ELR (cell line): Measurements from ENCODE around the gene NOS1AP.

ENCODE experiments used
- DNase-seq: peaks from one replicate; pipeline ENCODE4 v3.0.0-alpha.2; 2015; ENCODE audit warnings: low read depth

The NOS1AP gene

DNA sequence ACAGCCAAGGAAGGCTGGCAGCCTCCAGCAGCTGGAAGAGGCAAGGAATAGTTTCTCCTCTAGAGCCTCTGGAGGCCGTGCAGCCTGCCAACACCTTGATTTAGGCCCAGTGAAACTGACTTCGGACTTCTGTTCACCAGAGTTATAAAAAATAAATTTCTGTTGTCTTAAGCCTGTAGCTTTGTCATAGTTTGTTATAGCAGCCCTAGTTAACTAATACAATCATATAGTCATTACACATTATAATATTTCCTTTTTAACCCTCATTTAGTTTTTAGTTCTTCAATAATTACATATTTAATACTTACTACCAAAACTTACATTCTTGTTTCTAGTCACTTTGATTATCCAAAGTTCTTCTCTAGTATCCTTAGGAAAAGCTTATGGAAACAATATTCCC is 20.3 kb downstream of the NOS1AP start:
- DNase-seq = no peak

DNA sequence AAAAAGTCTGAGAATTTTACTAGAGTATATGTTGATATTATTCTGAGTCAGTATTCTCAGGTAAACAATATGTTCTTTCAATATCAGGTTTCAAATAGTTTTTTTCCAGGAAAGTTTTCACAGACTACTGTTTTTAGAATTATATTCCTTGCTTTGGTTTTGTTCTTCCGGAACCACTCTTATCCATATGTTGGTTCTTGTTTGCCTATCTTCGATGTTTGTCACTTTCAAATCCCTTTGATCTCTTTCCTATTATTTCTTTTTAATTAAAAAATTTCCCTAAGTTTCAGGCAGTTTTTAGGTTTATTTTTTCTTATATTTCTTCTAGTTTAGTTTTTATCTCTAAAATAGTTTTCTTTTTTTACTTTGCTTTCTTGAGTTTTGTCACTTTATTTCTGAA is 20.9 kb downstream of the NOS1AP start:
- no peak for DNase-seq

DNA sequence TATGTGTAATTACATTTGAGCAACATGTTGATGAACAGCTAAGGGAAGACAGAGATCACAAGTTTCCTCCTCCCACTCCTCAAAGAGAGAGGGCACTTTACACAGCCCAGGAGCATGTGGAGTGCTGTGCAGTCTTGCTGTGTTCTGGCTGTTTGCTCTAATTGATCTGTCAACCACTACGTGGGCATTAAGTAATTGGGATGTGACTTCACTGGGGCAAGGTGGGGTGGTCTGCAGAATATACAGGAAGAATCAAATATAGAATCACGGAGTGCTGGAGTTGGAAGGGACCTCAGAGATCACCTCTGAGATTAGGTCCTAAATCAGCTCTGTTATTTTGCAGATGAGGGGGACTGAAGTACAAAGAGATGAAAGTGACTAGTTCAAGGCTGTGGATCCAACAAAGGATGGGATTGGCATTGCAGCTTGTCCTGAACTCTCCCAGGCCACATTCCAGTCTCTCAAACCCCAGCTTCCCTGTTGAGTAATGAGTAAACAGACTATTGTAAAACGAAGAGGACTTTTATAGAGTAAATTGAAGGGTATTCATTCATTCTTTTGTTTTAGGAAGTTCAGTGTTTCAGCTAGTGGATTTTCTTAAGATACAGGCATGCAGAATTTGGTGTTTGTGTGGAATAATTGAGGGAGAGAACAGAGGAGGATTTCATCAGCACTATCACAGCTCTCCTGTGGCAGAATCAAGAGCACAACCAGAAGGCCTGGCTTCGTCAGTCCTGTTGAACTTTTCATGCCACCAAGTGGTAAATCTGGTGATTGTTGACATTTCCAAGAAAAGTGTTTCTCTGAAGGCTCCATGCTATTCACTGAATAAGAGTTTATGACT is 22.4 kb downstream of the NOS1AP start:
- peak; percentile 17 for DNase-seq

GRCh38 chr1:162093095-162093494 is 23.6 kb downstream of the NOS1AP start:
- DNase-seq = no peak

DNA sequence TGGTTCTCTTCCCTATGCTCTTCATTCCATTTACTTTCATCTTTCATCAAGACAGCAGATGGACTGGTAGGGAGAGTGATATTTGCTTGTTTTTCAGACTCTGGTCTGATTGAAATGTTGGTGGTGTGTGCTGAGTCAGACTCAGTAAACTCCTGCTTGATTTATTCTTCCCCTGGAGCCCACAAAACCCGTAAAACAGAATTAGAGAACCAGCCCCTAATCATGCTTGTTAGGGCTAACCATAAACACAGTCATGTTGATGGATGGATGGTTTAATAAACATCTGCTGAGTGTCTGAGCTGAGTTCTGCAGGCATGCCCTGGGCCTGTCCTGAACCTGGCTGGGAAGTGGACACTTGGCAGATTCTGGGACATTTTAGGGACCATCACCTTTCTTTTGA is 24.8 kb downstream of the NOS1AP start:
- peak; percentile 13 for DNase-seq

DNA sequence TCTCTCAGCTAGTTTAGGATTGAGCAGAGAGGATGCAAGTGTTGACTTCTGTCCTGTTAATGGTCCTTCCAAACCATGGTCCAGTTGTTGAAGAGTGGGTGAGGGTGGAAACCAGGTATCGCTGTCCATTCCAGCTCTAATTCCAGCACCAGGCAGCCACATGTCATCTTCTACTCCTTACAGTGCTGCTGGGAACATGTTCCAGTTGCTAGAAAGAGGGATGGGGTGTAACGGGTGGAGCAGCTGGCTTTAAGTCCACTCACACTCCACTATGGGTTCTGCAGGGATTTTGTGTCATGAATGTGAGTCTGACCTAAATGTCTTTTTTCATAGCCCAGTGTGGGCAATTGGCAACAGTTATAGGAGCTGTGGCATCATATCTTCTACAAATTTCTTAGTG is 25.2 kb downstream of the NOS1AP start:
- no peak for DNase-seq

GRCh38 chr1:162107911-162108310 is 38.4 kb downstream of the NOS1AP start:
- DNase-seq = no peak

GRCh38 chr1:162108426-162108825 is 38.9 kb downstream of the NOS1AP start:
- no peak for DNase-seq

- no peak for DNase-seq
Observed at GRCh38 chr1:162110910-162111309, 41.4 kb downstream of the NOS1AP start.

DNA sequence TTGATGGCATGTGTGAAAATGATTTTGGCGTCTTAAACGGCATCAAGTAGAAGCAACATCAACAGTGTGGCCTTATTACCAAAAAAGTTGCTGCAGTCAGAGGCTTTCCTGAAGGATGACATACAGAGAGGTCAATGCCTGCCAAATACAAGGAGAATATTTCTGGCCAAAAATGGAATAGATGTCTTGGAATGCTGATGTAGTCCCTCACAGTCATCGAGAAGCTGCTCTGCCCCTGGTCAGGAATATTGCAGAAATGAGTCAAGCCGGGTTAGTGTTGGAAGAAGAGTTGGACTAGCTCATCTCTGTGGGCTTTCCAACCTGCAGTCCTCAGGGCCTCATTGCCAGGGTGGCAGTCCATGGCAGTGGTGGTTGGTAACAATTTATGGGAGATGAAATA is 42.1 kb downstream of the NOS1AP start:
- no peak for DNase-seq

GRCh38 chr1:162113419-162113818 is 43.9 kb downstream of the NOS1AP start:
- DNase-seq = no peak

- no peak for DNase-seq
Observed at GRCh38 chr1:162117039-162117774, 47.7 kb downstream of the NOS1AP start.

DNA sequence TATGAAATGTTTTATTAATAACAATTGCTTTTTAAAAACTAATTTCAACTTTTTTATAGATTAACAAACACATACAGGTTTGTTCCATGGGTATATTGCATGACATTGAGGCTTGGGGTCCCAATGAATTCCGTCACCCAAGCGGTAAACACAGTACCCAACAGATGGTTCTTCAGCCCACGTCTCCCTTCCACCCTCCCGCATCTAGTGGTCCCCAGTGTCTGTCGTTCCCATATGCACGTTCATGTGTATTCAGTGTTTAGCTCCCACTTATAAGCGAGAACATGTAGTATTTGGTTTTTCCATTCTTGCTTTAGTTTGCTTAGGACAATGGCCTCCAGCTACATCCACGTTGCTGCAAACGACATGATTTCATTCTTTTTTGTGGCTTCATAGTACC is 48.6 kb downstream of the NOS1AP start:
- no peak for DNase-seq

GRCh38 chr1:162128693-162129356 is 59.3 kb downstream of the NOS1AP start:
- no peak for DNase-seq

DNA sequence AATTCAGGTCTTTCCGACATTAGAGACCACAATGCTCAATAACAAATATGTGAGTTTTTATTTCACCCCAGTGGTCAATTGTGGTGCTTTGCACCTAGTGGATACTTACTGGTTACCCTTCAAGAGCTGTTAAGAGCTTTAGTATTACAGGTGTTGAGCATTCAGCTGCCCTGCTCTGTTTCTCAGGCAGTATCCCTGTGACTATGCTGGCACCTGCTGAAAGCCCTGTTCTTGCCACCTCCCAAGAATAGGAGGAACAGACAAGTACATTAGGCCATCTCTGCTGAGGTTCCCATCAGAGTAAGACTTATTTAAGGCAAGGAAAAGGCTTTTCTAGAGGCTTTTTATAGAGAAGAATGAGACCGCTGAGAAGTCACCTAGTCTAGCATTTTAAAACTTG is 60.8 kb downstream of the NOS1AP start:
- no peak for DNase-seq

GRCh38 chr1:162131400-162132321 is 62.2 kb downstream of the NOS1AP start:
- DNase-seq = no peak

DNA sequence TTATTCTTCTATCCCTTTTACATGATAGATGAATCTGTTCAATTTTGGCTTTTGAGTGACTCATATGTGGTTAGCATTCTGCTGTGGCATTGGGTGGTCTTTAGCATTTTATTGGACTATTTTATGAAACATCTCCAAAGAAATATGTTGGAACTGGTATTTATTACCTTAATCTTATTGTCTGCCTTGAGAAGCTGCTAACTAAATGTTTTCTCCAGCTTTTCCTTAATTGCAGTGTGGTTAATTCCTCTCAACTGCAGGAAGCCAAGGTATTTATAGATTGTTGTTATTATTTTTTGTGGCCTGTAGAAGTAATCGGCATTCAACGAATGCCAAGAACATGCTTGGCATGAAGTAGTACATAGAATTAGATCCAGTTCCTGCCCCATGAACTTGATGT is 64.1 kb downstream of the NOS1AP start:
- DNase-seq = peak; percentile 61

- DNase-seq = no peak
Observed at GRCh38 chr1:162134646-162135045, 65.2 kb downstream of the NOS1AP start.

DNA sequence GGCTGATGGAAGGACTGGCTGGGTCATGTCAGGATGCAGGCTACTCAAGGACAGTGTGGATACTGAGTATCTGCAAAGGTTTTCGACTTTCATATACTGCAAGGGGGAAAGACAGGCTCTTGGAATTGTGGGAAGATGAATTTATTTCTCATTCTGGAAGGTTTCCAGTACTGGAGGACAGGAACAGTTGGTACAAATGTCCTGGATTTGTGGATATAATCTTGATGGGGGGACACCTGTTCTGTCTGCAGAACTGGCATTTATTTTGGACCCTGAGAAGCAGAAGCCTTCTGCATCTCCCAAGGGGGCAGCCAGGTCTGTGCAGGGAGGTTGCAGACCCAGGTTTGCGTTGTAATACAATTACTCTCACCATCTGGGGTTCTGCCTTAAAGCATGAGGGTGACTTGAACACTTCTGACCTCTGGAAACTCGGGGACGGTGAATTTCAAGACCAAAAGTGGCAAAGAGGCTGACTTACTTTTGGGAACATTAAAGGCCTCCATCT is 65.8 kb downstream of the NOS1AP start:
- DNase-seq = no peak

DNA sequence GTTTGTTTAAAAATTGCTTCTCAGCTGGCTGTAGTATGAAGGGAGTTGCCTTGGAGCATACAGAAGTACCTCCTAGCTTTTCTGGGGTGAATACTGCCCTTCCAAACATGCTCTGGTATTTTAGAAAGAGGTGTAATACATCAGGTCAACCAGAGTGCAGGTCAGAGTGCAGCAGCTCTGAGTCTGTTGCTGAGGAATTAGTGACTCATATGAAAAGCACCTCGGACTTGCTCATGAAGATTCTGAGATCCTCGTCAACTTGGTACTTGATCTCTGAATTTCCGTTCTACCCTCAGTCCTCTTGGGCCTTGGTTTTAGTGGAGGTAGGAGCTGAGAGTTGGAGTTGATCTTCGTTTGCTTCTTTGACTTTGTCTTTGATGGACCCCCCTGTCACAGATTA is 67.3 kb downstream of the NOS1AP start:
- DNase-seq = peak; percentile 92

DNA sequence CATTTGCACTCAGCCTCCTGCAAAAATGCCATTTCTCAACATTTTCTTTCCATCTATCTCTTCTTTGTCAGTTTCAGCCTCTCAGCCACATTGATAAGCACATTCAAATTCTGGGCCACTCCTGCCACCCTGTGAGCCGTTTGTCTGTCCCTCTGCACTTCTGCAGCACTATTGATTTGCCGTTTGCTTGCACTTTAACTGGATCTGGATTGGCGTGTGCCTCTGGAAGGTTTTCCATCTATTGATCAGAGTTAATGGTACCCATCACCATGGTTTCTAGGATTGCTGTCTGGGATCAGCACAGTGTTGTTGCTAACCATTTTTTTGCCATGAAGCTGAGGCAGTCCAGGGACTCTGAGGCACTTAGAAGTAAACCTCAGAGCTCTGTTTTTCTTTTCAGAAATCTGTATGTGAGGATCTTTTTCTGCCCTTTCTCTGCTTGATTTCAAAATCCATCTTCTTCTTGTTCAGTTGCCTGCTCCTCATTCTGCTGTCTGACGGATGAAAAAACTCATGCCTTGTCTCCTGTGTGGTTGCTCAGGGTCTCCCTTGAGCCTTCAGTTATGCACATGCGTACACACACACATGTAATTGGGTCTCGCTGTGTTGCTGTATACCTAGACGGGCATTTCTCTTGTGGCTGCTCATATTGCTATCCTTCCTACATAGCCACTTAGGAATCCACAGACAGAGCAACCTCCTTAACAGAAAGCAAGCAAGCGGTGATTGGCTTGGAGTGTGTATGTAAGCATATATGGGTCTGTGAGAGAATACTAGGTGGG is 67.9 kb downstream of the NOS1AP start:
- no peak for DNase-seq
